ENCODE data around the gene FBXW8. TPM values are rescaled to one million over a fixed set of nuclear protein-coding genes. Genes with fewer than 3 reads are reported as not detected.

The FBXW8 gene
- total RNA-seq, 1 donor from 2014 or later = 28.2 TPM

DNA sequence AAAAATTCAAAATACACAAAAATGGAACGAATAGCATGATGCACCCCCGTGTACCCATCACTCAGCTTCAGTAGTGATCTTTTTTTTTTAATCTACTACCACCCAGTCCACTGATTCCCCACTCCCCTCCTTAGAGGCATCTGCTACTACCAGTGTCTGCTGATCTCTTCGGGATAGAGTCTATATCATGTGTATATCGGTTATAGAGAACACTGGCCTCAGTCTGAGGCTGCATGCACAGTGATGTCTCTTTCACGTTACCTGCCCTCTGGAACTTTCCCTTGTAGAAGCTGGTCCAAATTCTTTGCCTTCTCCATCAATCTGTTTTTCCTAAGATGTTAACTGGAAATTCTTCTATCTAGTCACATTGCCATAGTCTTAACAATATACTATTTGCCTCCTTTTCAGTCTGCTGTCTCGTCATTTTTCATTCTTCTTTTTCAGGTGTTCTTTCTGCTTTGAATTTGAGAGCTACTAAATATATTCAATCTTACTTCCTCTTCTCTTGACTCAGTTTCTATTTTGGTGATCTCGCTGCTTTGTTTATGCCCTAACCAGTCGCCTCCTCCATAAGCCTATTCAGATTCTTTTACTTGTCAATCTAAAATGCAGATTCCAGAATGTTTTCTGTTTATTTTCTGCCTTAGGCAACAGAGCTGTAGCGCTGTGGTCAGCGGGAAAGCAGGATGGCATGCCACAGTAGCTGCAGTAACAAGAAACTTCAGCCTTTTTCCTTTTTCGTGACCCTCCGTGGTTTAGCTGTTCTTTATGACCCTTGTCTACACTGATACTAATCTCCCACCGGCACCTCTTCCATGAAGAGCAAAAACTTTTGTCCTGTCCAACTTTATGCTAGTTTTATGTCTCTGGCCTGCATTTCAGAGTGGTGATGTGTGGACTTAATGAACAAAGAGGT is 67.0 kb downstream of the FBXW8 start:
- no peaks in the 10 kb centered on the region for H3K27me3 Mint-ChIP-seq
- H3K4me3 Mint-ChIP-seq = no peak overlapping the region
- peaks cover 15% of the 10 kb centered on the region for H3K4me1 Mint-ChIP-seq (ENCODE audit: unreplicated experiment)
- H3K36me3 Mint-ChIP-seq = peaks cover 15% of the 10 kb centered on the region
- no peak for DNase-seq (ENCODE audit: extremely low spot score, unreplicated experiment)
- no peaks in the 10 kb centered on the region for H3K9me3 Mint-ChIP-seq
- TF ChIP-seq CTCF (conservative IDR thresholded peaks at IDR 0.05) = no peak
- no peak overlapping the region for H3K27ac Mint-ChIP-seq

- H3K9me3 Mint-ChIP-seq = no peaks in the 10 kb centered on the region
- H3K27me3 Mint-ChIP-seq = no peaks in the 10 kb centered on the region
- no peak for DNase-seq (ENCODE audit: extremely low spot score, unreplicated experiment)
- no peak for TF ChIP-seq CTCF (conservative IDR thresholded peaks at IDR 0.05)
- no peak overlapping the region for H3K4me3 Mint-ChIP-seq
- H3K27ac Mint-ChIP-seq = no peak overlapping the region
- H3K4me1 Mint-ChIP-seq (ENCODE audit: unreplicated experiment) = peaks cover 15% of the 10 kb centered on the region
- peaks cover 13% of the 10 kb centered on the region for H3K36me3 Mint-ChIP-seq
Measured at GRCh38 chr12:116978791-116979508, 68.2 kb downstream of the FBXW8 start.

GRCh38 chr12:116980083-116980482 is 69.3 kb downstream of the FBXW8 start:
- Mint-ChIP-seq H3K36me3 (peaks cover 13% of the 10 kb centered on the region), H3K4me3 (no peak overlapping the region), H3K27me3 (no peaks in the 10 kb centered on the region), H3K9me3 (no peaks in the 10 kb centered on the region), H3K4me1 (ENCODE audit: unreplicated experiment) (peaks cover 15% of the 10 kb centered on the region), H3K27ac (no peak overlapping the region)
- DNase-seq (ENCODE audit: extremely low spot score, unreplicated experiment) = no peak
- TF ChIP-seq CTCF (conservative IDR thresholded peaks at IDR 0.05) = no peak

DNA sequence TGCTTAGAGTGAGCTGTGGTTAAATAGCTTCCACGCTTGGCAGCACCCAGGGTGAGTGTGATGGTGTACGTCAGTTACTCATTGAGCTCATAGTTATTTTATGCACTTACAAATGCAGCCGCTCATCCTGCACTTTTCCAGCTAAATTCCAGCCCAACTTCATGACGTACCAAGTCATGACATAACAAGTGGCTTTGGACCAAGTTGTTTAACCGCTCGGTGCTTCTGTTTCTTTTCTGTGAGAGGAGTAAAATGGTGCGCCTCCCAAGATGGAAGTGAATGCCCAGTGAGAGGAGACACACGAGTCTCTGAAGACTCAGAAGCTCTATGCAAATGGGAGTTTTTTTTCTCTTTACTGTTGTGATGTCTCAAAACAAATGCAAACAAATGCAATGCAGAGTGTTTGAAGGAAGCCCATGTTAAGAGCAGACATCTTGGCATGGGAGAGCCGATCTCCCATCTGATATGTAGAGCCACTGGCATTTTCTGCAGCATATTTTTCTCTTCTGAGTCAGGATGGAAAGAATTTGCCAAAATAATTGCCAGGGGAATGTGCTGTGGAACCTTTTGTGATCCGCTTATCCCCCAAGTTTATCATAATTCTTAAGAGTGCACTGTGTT is 72.2 kb downstream of the FBXW8 start:
- Mint-ChIP-seq H3K27me3 (no peaks in the 10 kb centered on the region), H3K9me3 (no peaks in the 10 kb centered on the region), H3K4me1 (ENCODE audit: unreplicated experiment) (peaks cover 9% of the 10 kb centered on the region), H3K4me3 (no peak overlapping the region), H3K36me3 (peaks cover 20% of the 10 kb centered on the region), H3K27ac (no peak overlapping the region)
- no peak for TF ChIP-seq CTCF (conservative IDR thresholded peaks at IDR 0.05)
- DNase-seq (ENCODE audit: extremely low spot score, unreplicated experiment) = no peak

- no peaks in the 10 kb centered on the region for H3K27me3 Mint-ChIP-seq
Measured at GRCh38 chr12:116984098-116984497, 73.3 kb downstream of the FBXW8 start.

More at GRCh38 chr12:116984098-116984497, 73.3 kb downstream of the FBXW8 start:
- Mint-ChIP-seq H3K4me1 (ENCODE audit: unreplicated experiment) (peaks cover 7% of the 10 kb centered on the region), H3K27ac (no peak overlapping the region), H3K36me3 (peaks cover 24% of the 10 kb centered on the region), H3K4me3 (no peak overlapping the region), H3K9me3 (no peaks in the 10 kb centered on the region)
- DNase-seq (ENCODE audit: extremely low spot score, unreplicated experiment) = no peak
- no peak for TF ChIP-seq CTCF (conservative IDR thresholded peaks at IDR 0.05)
